GM21717 (cell line): ENCODE measurements around the gene SERTM1.

Experiments used
- ATAC-seq: cut with Tn5 transposase; IDR thresholded peaks from one replicate; pipeline ENCODE4 v1.9.1; 2021; ENCODE audit warnings: mild to moderate bottlenecking, moderate library complexity; ENCODE audit not compliant: unreplicated experiment

Gene SERTM1

GRCh38 chr13:36710396-36710795 is 36.6 kb downstream of the SERTM1 start:
- ATAC-seq, result no peak

- no peak for ATAC-seq
These were observed 38.5 kb downstream of the SERTM1 start for GRCh38 chr13:36712290-36712689.

DNA sequence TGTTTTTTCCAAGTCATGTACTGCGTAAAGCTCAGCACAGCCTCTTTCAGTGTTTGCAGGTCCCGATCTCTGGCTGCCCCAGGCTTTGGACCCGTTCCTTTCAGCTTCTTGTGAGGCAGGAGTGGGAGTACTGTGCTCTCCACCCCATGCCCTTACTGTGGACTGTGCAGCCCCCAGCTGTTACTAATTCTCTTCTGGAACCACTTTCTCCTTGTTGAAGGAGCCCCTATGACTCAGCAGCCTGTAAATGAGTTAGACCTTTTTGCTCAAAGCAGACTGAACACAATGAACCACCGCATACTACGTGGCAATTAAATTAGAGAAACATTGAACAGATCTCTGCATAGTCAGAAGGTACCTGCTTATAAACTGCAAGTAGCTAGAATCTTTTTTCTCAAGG is 39.0 kb downstream of the SERTM1 start:
- no peak for ATAC-seq

- ATAC-seq, result no peak
These were observed 40.1 kb downstream of the SERTM1 start for GRCh38 chr13:36713887-36714286.

DNA sequence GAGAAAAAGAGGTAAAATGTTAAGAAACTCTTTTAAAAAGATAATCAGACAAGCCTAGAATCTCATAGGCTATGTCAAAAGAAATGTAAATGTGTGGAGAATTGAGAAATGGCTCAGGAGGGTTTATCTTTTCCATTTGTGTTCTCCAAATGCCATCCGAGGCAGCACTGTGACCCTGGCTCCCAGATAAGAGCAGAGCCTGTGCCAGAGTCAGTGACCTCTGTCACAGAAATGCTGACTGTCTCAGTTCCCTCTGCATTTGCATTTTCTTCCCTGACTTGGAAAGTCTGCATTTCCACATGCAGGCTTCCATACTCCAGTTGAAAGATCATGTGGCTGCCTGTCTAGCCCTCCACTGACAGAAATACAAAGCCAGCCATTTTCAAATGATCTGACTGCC is 42.0 kb downstream of the SERTM1 start:
- ATAC-seq, result no peak

- no peak for ATAC-seq
These were observed 43.2 kb downstream of the SERTM1 start for GRCh38 chr13:36717017-36717416.

DNA sequence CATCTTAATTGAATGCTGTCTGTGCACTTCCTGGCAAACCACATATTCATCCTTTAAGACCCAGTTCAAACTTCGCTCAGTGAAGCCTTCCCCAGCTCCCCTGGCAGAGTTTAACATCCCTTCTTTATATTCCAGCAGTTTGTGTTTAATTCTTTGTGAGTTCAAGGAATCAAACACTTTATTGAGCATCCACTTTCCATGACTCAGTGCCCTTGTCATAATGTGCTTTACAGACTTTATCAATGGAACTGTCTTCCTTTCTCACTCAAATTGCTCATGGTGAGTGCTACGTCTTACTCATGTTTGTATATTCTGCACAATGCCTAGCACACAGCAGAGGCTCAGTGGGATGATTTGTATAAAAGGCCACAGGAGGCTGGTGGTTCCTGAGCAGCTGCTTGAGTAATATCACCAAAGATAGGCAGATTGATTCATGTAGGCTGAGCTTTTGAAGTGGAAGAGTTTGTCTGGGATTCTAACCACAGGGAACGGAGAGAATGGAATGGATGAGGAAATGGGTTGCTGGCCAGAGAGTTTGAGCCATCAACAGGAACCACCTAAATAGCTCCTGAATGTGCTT is 44.2 kb downstream of the SERTM1 start:
- ATAC-seq, result no peak

GRCh38 chr13:36718686-36719085 is 44.9 kb downstream of the SERTM1 start:
- no peak for ATAC-seq

- no peak for ATAC-seq
These were observed 50.3 kb downstream of the SERTM1 start for GRCh38 chr13:36724141-36724540.

DNA sequence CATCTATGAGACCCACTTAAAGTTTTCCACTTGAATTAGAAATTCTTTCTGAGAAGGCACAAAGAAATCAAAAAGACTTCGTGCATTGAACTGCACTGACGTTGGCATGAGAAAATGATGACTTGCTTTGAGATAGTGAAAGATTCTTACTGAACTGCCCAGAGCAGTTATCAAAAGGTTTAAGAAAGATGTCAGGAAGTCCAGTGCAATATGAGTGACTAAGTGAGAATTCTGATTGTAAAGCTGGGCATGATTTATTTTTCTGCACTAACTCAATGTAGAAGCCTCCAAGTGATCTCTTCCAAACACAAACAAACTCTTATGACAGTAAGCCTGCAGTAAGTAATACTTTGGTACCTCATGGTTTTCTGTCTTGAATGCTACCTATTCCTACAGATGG is 52.1 kb downstream of the SERTM1 start:
- ATAC-seq, result no peak

GRCh38 chr13:36728006-36728405 is 54.2 kb downstream of the SERTM1 start:
- no peak for ATAC-seq

GRCh38 chr13:36736119-36736726 is 62.4 kb downstream of the SERTM1 start:
- ATAC-seq, result no peak

- no peak for ATAC-seq
These were observed 63.8 kb downstream of the SERTM1 start for GRCh38 chr13:36737524-36738083.

- no peak for ATAC-seq
These were observed 71.6 kb downstream of the SERTM1 start for GRCh38 chr13:36745436-36745835.

DNA sequence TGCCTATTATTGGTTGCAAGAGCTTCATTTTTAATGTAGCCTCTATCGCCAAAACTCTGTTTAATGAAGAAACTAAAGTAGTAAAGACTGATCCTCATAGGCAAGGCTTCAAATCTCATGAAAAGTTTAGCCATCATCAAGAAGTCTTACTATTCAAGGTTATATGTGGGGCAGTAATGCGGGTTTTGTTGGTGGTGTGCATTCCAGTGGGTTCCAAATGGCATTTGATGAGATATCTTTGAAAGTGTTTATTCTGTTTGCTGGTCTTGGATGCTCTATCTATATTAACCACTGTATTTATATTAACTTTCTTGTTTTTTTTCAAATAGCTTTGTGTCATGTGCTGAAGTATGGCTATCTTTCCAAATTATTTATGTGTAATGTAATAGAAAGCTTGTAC is 72.2 kb downstream of the SERTM1 start:
- no peak for ATAC-seq
